ENCODE measurements around the gene FAM187B.

- no peak for TF ChIP-seq CTCF (IDR thresholded peaks at IDR 0.05; ENCODE audit: poor library complexity)
- no peak for TF ChIP-seq EZH2phosphoT487 (IDR thresholded peaks at IDR 0.05; ENCODE audit: low read depth, severe bottlenecking, unreplicated experiment)
Measured at GRCh38 chr19:35276706-35277281, 48.3 kb upstream of the FAM187B start.

All from hepatocyte (in vitro differentiated cells).